GF-D8 (cell line): ENCODE results near the gene ADAM12.

ENCODE experiments used
- DNase-seq: peaks from one replicate; lab custom pipeline; 2025; lab: John Stamatoyannopoulos, UW

The ADAM12 gene

DNA sequence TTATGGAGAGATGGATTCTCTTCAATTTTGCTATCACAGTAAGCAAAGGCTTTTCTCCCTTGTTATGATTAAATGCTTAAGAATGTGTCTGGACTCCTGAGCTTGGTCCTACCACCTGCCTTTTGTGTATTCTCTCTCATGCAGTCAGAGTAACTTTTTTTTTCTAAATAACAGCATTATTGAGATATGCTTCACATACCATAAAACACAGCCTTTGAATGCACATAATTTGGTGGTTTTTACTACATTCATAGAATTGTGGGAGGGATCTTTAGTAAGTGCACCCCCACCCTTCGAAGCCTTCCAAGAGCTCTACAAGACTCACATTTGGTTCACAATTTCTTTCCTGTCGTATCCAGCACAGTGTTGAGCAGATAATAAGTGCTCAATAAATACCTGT, 175.5 kb downstream of the ADAM12 start:
- no peak for DNase-seq

DNA sequence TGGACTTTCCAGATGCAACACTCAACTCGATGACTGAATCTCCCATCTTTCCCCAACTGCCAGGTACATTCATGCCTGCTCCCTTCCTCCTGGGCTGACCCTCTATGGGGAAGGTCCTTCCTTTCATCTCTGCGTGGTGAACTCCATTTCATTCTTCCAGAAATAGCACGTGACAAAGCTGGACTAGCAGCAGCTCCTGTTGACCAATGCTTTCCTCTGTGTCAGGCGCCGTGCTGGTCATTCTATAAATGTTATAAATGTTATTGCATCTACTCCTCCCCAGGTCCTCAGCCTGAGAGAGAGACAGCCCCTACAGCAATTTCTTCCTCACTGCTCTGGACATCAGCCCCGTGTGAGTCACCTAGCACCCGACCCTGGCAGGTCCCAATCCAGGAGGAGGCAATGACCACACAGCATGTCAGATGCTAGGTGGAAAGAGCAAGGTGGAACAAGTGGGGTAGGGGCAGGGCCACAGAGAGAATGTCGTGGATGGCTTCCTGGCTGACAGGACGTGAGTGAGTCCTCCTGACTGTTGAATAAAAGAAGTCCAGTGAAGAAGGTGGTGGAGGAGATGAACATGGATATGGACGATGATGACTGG, 178.1 kb downstream of the ADAM12 start:
- no peak for DNase-seq

DNA sequence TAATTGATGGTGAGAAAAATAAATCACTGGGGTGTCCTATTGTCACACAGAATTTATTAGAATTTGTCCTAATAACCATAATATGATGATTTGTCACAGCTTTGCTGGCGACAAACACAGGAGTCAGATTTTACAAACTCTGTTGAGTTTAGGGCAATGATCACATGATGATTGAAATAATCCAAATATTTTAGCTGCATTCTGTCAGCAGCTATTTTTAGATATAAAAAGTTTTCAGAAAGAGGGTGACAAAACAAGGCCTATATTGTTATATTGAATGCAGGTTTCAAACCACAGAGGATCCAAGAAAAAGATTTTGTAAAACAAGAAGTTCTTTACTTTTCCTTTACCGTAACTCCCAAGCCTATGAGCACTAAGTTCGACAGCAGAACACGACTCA, 178.8 kb downstream of the ADAM12 start:
- DNase-seq: no peak

DNA sequence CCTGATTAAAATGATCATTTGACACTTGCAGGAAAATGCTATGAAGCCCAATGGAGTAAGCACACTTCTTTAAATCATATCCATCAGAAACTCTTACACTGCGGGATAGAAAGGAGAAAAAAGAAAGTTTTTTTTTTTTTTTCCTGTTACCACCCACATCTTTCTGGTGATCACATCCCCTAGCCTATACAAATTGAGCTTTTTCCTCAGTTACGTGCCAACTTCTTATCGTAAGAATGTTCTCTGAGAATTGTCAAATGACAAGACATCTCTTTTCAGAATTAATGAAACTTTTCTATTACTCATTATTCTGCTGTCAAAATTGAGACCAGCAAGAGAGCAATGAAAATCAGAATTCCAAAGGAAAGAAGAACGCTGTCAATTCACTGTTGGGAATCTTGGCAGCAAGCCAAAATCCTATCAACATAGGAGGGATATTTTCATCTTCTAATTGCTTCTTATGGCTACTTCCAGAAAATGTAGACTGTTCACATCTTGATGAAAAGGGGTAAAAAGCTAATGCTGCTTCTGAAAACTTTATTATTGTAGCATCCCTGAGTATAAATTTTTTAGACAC, 179.5 kb downstream of the ADAM12 start:
- DNase-seq: no peak

DNA sequence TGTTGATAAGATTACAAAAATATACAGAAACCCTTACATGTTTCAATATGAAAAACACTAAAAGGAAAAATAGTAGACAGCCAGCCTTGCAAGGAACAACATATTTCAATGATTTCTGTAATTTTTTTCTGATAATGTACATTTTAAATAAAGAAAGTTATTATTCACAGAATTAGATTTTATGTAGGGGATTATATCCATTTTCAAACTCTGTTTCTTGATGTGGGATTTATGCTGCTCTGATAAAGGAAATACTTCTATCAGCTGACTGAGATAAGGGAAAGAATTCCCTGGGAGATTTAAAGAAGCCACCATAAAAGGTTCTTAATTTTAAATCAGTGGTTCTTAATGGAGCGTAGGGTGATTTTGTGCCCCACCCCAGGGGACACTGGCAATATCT, 180.4 kb downstream of the ADAM12 start:
- no peak for DNase-seq

DNA sequence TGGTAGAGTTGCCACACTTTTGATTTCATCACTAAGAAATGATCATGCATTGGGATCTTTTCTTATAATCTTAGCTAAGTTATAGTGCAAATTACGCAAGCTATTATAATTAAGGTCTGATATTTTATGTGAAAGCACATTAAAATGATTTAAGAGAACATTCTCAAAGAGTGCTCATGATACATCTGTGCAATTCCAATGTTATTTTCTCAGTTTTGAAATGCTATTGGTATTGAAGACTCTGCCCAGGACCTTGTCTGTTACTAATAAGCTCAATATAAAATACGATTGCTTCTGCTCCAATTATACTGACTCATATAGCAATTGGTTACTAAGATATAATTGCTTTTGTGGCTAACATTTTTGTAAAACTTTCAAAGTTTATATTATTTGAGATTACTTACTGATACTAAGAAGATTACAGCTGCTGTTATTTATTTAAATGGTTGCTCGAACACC, 180.9 kb downstream of the ADAM12 start:
- DNase-seq: no peak

DNA sequence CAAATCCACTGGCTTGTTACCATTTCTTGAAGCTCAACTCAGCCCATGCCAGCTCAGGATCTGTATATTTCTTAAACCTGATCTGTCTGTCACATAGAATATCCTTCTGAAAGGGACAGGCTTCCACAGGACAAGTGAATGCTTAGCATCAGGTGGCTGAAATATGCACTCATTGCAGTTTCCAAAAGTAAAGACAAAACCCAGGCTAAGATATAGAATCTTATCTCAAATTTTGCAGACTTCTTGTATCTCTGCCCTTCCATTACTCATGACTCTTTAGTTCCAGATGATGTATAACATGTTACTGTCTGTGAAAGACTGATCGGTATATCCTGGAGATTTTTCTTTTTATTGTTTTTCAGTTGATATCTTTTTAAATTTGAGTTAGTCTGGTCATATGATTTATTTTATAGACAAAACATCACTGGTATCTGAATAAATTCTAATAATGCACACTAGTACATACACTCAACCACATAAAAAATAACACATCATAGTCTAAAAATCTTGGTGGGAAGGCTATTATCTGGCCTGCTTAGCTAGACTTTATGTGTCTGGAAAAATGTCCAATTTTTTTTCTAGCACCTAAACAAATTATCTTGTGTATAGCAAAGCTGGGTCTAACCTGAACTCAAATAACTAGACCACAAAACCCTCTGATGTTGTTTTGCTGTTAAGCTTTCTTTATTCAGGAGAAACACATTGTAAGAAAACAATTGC, 182.6 kb downstream of the ADAM12 start:
- no peak for DNase-seq

DNA sequence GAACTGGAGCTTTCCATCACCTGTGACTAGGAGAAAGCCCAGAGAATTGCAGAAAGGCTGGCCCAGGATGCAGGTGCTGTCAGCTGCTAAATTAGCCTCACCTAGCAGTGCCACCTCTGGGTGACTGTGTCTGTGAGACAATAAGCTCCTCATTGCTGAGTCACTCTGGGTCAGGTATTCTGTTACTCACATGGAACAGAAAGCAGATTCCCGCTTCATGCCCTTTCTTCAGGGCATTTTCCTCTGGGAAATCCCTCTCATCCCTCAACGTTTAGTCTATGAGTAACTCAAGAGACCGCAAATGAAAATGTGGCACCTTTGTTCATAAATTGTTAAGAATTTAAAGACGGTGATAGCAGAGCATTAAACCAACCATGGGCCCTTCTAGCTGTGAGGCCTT, 184.0 kb downstream of the ADAM12 start:
- no peak for DNase-seq

DNA sequence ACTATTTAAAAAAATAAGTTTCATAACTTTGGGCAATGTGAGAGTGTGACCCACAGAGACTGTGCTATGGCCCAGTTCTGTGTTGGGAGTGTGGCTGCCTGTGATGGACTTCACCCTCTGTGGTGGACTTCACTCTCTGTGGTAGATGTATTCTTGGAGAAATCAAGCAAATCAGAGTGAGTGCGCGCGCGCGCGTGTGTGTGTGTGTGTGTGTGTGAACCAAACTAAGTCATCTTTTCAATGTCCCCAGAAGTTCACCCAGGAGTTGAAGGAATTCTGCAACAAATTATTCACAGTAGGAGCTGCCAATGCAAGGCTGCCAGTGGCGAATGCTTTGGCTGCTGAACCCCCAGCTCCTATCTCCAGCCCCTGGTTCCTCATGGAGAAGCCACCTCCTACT, 184.5 kb downstream of the ADAM12 start:
- no peak for DNase-seq

DNA sequence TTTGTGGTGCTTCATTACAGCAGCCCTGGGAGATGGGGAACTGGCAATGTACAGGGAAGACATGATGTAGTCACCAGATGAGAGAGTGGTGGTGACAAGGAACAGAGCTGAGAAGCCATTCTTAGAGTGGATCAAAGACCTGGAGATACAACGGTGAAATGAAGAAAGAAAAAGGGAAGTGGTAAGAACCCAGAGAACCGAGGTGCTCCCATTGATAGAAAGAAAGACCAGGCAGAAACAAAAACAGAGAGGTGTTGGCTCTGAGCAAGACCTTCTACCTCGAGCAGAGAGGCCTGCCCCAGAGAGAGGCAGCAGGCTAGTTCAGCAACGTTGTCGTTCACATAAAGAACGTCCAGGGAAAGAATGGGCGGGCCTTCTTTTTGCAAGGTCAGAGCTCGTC, 186.7 kb downstream of the ADAM12 start:
- no peak for DNase-seq

DNA sequence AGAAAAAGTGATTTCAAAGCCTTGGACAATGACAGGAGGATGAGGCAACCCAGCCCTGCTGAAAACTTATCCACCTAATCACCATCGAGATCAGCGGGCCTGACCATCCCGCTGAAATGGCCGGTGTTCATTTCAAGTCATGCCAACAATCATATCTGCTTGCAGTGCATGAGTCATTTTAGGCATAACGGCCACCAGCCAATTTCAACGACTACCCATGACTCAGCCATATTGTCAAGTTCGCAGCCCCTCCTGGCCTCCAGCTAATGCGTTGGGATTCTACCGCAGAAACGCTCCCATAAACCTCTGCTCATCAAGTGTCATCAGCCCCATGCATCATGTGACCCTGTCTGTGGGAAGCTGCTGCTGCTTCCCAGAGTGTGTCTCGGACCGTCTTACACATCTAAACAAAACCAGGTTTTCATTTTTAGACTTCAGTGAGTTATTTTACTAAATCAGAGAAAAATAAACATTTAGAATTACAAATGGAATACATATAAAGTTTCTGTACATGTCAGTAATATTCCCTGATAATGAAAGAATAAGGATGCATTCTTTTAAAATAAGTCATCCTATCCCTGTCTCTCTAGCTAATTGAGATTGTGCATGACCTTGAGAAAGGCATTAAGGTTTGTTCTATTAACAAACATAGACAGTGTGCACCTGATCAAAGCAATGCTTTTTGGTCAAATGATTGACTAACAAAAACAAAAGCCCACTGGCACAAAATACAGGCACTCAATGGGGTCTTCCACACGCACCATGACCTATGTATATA, 188.9 kb downstream of the ADAM12 start:
- no peak for DNase-seq

DNA sequence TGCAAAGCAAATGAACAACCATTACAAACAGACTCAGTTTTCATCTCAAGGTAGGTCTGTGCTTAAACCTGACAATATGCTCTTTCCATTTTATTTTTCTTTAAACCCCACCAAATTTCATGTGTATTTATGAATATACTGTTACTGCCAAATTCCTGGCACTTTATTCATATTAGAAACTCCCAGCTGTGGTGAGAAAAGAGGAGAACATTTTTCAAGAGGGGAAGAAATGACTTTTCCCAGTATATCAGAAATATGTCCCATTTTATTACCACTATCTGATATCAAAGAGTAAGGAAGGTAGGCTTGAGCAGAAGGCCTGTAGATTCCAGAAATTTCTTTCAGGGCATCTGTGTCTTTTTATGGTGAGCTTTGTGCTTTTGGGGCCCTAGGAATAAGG, 189.6 kb downstream of the ADAM12 start:
- no peak for DNase-seq

DNA sequence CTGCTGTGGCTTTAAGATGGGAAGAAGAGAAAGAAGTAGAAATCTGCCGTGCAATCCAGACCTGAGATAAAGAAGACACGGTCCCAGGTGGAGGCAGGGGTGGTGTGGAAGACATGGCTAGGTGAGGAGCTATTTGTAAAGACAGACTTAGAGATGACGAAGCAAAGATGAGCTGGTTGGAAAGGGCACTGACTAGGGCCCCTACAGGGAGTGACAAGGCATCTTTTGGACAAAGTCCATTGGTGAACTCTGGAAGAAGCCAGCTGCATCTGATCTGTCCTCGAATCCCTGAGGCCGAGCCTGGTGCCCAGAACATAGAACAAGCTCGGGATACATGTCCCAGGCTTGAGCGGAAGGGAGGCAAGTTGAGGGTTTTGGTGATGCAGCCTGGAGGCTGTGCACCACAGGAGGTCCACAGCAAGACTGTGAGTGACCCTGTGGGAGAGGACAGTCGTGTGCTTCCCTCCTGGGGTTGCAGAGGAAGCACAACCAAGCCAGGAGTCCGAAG, 191.2 kb downstream of the ADAM12 start:
- DNase-seq: no peak

DNA sequence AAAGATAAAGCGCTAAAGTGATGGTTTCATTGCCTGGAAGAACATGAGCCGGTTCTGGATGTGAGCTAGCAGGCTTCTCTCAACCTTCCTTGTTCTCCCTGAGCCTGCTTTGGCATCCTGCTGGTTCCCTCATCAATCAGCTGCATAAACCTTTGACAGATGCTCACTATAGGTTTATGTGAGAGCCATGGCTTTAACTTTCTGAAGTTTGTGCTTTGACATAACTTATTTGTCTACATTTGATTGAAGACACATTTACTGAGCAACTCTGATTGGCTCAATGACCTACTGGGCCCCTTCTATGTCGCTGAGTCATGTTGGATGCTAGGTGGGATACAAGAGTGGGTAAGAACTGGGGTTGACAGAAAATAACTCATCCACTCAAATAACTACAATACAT, 192.0 kb downstream of the ADAM12 start:
- DNase-seq: no peak

DNA sequence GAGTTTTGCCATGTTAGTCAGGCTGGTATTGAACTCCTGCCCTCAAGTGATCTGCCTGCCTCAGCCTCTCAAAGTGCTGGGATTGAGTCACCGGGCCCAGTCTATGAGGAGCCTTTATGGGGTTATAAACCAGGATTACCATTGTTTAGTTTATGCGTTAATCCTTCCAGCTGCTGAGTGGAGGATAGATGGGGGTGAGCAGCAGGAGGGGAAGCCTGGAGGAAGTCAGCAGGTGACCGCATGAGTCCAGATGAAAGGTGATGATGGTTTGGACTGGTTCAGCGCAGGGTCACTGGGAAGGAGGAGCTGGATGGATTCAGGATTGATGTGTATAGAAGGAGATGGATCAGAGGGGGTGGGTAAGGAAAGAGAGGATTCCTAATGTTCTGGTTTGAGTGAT, 197.1 kb downstream of the ADAM12 start:
- no peak for DNase-seq

DNA sequence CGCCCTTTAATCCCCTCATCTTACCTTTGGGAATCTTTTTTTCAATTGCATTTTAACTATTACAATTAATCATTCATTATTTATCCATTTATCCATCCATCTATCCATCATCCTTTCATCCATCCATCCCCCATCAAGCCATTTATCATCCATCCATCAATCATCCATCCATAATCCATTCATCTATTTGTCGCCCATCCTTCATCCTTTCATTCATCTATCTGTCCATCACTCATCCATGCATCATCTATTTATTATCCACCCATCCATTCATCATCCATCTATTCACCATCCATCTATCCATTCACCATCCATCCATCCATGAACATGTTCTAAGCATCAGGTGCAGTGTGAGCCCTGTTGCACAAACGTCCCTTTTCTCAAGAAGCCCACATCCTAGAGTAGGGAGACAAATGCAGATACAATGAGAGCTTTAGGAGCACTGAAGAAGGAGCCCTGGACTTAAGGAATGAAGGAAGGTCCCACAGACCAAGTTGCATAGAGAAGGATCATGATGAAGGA, 199.5 kb downstream of the ADAM12 start:
- no peak for DNase-seq

DNA sequence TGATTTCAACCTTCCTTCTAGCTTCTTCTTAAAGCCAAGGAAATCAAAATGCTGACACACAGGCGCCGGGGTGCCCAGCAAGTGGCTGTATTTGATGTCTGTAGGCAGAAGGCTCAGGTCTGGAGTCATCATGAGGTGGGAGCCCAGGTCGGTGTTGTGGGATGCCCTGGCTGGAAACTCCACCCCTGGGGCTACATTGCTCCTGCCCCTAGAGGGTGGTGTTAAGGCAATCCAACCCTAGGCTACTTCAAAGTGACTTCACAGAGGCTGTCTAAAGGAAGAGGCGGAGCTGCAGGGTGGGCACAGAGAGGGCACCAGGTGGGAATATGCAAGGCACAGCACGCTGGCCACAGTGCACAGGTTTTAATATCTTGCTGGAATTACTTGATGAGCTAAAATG, 200.9 kb downstream of the ADAM12 start:
- no peak for DNase-seq

DNA sequence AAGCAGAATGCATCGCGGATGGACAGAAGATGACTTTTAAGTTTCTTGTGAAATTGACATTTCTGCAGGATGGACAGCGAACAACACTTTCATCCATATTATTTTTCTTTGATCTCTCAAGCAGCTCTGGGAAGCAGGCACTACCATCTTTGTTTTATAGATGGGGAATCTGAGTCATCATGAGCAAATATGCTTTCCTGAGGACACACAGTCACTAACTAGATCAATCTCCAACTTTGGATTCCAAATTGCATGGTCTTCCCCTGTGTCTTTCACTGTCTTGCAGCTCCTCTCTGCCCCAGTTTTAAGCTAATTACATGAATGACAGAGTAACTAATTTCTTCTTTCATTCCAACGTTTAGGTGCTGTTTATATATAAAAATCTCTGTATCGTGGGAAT, 201.5 kb downstream of the ADAM12 start:
- DNase-seq: no peak

DNA sequence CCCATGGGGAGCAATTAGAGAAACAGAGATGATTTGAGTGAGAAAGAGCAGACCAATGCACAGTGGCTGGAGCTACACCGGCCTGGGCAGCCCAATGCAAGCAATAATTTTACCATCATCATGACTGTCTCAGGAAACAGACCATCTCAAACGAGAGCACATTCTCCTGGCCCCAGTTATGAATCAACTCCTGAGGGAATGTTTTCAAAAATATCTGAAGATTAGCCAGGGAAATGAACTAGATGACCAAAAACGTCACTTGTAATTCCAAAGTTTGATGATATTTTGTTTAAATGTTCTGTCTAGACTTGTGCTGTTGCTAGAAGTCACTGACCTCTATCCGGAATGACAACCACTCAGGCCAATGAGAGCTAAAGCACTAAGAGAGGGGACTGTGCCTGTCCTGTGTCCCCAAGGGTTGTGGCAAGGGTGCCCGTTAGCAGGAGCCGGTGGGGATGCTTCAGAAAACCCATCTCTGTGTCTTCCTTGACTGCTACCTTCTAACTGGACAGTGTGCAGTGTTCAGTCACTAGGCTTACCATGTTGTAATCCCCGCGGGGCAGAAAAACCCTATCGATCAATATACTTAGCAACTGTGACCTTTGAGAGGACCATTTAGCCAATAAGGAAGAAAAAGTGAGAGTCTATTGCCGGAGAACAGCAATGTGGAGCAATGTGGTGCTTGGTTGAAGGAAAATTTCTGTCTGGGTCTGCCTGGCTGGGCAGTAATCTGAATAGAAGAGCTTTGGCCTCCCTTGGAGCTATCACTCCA, 202.4 kb downstream of the ADAM12 start:
- DNase-seq: no peak

DNA sequence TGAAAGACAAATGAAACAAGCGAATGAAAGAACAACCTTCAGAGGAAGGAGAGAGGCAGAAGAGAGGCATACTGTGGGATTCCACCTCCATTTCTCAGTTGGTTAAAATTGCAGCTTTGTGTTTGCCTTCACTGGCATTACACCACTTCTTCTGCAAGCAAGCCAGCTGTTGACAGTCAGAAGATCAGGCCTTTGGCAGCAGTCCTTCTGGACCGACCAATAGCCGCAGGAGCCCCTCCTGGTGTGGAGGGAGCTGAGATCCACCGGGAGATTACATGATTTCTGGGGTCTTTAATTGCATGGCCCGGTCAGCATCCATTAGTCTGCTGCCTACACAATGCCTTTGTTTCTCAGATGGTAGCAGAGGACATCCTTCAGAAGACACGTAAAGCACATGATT, 206.7 kb downstream of the ADAM12 start:
- no peak for DNase-seq

DNA sequence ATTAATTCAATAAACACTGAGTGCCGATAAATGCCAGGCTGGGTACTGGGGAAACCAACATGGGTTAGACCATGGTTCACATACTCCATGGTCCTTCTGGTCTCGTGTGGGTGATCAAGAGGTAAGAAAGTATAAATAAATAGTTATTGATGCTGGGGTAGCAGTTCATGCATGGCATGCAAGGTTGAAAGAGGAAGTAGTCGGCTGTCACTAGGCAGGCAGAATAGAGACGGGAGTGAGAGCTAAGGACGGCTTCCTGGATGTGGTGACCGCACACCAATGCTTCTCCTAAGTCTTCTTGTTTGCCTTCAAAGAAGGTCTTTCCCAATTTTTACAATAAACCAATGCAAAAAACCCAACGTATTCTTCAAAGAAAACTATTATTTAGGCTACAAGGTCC, 208.6 kb downstream of the ADAM12 start:
- no peak for DNase-seq
